DMS 273 (cell line): Measurements from ENCODE around the gene SMAD2.

Experiments used
- DNase-seq: peaks from one replicate; lab custom pipeline; 2025; ENCODE audit not compliant: unreplicated experiment; lab: John Stamatoyannopoulos, UW

Gene SMAD2

DNA sequence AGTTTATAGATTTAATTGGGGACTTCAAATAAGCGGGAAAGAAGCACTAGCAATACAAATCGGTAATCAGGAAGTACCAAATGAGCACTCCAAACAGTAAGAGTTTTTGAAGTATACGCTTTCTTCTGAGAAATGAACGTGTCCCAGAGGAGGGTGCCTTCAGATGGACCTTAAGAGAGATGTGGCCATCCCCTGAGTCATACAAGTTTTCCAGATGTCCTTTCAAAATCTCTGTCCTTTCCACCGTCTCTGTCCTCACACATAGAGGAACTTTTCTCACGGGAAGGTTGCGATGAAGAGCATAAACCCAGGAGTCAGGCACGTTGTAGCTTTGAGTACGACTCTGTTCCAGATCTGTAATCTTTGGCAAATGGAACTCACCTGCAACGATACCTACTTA is 1.7 kb upstream of the SMAD2 start:
- DNase-seq = no peak

- DNase-seq = peak; percentile 79
These were observed 1.3 kb upstream of the SMAD2 start for GRCh38 chr18:47931718-47932103.

DNA sequence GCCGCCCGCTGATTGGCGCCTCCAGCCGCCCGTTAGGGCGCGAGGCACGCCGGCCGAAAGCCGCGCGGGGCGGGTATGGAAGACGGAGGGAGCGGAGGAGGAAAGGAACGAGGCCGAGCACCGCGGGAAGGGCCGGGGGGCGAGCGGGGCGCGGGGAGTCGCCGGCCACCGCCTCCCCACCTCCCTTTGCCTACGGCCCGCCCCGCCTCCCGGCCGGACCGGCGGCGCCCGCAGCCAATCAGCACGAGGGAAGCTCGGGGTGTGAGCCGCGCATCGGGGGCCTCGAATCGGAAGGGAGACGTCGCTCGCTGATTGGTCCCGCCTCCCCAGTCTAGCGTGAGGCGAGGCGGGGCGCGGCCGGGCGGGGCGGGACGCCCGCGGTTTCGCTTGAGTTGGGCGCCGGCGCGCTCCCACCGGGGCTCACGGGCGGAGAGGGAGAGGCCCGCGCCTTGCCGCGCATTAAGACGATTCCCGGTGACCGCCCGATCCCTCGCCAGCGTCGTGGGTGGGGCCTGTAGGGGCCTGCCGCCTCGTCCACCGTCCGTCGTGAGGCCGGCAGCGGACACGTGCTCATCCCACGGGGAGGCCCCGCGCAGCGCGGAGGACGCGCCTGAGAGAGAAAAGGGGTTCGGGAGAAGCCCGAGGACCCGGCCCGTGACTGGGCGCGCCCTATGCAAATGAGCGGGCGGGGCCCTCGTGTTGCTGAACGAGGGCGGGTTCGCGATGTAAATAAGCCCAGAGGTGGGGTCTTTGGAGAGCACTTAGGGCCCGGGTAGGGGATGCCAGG is 665 bp upstream of the SMAD2 start:
- peak; percentile 99 for DNase-seq

DNA sequence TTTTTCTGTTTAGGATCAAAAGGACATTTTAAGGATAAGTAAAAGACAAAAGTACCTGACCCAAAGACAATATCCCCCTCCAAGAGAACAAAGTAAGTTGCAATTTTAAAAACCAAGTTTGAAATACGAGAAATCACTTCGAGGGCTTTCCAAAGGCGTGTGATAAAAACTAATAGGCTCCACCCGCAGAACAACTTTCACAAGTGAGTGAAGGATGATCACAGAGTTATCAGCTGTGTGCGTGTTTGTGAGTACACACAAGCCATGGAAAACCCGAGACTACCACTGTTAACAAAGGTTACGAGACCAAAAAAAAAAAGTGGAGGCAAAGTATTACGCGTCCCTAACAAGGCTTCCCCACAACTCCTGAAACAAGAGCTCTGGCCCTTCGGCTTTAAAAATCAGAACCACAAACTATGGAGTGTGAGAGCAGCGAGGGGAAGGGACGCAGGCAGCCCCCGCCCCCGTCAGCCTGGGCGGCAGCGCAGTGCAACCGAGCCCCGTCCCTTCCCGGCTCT is 719 bp downstream of the SMAD2 start:
- DNase-seq = no peak

DNA sequence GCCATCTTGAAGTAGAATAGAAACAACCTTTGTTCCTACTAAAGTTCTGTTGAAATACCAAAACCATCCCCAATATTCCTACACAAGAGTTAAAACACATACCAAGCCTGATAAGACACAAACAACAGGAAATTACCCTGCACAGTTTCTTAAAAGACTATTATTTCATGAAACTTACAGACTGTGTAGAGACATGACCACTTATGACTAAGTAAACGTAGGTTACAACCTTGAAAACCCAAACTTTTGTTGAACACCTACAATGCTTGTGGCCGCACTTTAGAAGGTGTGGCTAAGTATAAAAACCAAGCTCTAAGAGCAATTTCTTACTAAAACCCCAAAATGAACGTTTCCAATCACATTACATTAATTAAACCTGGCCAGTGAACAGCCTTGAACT is 2.0 kb downstream of the SMAD2 start:
- DNase-seq = no peak

GRCh38 chr18:47926101-47926850 is 4.2 kb downstream of the SMAD2 start:
- DNase-seq = no peak

GRCh38 chr18:47919916-47920315 is 10.5 kb downstream of the SMAD2 start:
- DNase-seq = no peak

- DNase-seq = no peak
These were observed 12.4 kb downstream of the SMAD2 start for GRCh38 chr18:47917923-47918610.

DNA sequence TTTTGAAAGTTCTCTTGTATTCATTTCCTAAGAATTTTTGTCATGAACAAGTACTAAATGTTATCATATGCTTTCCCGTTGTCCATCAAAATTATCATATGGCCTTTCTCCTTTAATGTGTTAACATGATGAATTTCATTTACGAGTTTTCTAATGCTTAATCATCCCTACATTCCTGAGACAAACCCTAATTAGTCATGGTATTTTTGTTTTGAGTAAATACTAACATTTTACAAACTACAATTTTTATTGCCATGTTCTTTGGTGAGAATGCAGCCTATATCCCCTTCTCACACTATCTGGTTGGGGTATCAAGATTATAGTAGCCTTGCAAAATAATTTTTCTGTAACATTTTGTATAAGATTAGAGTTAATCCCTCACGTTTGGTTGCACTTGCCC is 14.5 kb downstream of the SMAD2 start:
- DNase-seq = no peak

- DNase-seq = no peak
These were observed 15.2 kb downstream of the SMAD2 start for GRCh38 chr18:47915229-47915628.

- no peak for DNase-seq
These were observed 17.5 kb downstream of the SMAD2 start for GRCh38 chr18:47912794-47913585.

DNA sequence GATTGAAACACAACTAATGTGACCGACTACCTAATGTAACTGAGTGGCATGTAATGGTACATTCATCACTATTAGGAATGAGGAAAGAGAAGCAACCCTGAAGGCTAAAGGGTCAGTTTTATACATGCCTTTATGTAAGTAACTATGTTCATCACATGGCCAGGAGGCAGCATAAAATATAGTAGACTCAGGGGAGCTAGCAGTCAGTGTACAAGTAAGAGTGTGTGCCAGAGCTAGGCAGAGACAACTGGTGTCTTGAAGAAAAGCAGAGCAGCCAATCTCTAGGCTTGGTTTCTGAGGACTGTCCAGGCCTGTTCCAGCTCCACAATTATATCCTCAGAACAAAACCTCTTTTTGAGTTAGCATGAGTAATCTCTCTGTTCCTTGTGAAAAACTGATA is 18.1 kb downstream of the SMAD2 start:
- DNase-seq = peak; percentile 8

- DNase-seq = no peak
These were observed 18.6 kb downstream of the SMAD2 start for GRCh38 chr18:47911877-47912276.

- DNase-seq = no peak
These were observed 21.0 kb downstream of the SMAD2 start for GRCh38 chr18:47909484-47909883.

DNA sequence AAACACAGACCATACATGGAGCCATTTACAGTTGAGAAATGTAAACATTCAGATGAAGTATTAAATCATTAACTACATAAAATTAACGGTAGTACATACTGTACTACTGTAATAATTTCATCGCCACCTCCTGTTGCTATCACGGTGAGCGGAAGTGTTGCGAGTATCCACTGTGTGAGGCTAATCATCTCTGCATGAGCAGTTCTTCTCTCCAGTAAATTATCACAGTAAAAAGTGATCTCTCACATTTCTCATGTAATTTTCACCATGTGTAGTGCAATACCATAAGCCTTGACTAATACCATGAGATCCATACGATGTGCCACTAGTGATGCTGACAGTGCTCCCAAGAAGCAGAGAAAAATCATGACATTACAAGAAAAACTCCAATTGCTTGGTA is 21.9 kb downstream of the SMAD2 start:
- no peak for DNase-seq

DNA sequence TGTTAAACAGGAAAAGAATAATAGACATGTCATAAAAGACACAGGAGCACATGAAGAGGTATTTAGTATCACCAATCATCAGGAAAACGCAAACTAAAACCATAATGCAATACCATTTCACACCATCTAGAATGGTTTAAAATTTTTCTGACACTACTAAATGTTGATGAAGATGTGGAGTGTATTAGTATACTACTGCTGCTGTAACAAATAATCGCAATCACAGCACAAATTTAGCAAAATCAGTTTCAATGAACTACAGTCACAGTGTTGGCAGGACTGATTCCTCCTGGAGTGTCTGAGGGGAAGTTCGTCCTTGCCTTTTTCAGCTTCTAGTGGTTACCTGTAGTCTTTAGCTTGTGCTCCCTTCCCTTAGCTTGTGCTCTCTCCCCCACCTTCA is 24.1 kb downstream of the SMAD2 start:
- no peak for DNase-seq

DNA sequence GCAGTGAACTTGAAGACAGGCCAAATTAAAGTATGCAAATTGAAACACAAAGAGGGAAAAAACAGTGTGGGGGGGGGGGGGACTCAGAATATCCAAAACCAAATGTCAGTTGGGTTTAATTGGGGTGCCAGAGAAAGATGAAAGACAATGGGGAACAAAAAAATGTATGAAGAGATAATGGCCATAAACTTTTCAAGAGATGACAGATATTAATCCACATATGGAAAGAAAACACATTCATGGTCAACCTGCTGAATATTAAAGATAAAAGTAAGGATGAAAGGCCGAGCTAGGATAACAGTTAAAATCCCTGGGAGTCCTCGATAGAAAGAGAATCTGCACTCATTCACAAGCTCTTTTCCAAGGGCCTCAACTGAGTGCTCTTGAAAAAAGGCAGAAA is 26.6 kb downstream of the SMAD2 start:
- no peak for DNase-seq

- DNase-seq = no peak
These were observed 28.7 kb downstream of the SMAD2 start for GRCh38 chr18:47901624-47902362.

- no peak for DNase-seq
These were observed 31.2 kb downstream of the SMAD2 start for GRCh38 chr18:47899107-47899840.

DNA sequence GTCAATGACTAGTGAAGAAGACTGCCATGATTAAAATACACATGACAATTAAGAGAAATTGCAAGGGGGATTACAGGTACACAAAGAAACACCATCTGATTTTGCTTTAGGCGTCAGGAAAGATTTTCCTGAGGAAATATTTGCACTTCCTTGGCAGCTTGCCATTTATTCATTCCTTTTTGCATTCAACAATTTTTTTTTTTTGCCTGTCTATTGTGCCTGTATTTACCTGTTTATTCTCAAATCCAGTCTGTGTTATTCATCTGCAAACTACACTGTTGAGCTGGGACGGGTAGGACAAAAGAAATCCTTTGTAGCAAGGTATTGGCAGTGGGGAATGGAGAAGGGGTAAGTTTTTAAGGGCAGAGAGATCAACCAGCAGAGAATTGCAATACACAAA is 31.8 kb downstream of the SMAD2 start:
- DNase-seq = peak; percentile 9
